Uterus (tissue), 4 donors: ENCODE measurements around the gene HLA-DRB1. TPM values are rescaled to one million over a fixed set of nuclear protein-coding genes. Genes with fewer than 3 reads are reported as not detected.
"Not testable (repeated sequence)": the region's sequence is repeated elsewhere in the genome, so short reads cannot be mapped to it uniquely, and the experiment has no call there.

Experiments used
- DNase-seq, 2 donors: peaks; one replicate each; pipeline ENCODE4 v3.0.0-alpha.2; 2019 to 2020
- H3K27ac ChIP-seq, 2 donors: fragments of 200-600 bp; sonication (generic); 1 replicate in 1 of 2; 2 replicates in 1 of 2; pipeline ENCODE4 v1.5.1; 2016 to 2018
- H3K27me3 ChIP-seq, 2 donors: fragments of 200-600 bp; sonication (generic); one replicate each; pipeline ENCODE4 v1.5.1; 2018 to 2019; ENCODE audit warnings: control low read depth in 1 of 2
- H3K36me3 ChIP-seq, 2 donors: fragments of 200-600 bp; sonication (generic); one replicate each; pipeline ENCODE4 v1.5.1; 2019; ENCODE audit warnings: control low read depth in 1 of 2
- H3K4me1 ChIP-seq, 2 donors: fragments of 200-600 bp; sonication (generic); one replicate each; pipeline ENCODE4 v1.5.1; 2018 to 2019; ENCODE audit warnings: control low read depth in 1 of 2
- H3K4me3 ChIP-seq, 2 donors: fragments of 200-600 bp; sonication (generic); 1 replicate in 1 of 2; 2 replicates in 1 of 2; pipeline ENCODE4 v1.5.1; 2018 to 2019; ENCODE audit warnings: mild to moderate bottlenecking in 1 of 2
- H3K9me3 ChIP-seq, 2 donors: fragments of 200-600 bp; sonication (generic); one replicate each; pipeline ENCODE4 v1.5.1; 2019; ENCODE audit warnings: control low read depth in 1 of 2
- CTCF ChIP-seq, 4 experiments: fragments of 200-600 bp in 2 of 4; fragments of 450-650 bp in 2 of 4; sonication (generic) in 2 of 4; IDR thresholded peaks; one replicate each; pipeline ENCODE4 v1.5.1; 2016 to 2019; ENCODE audit warnings: antibody characterized with exemption in 4 of 4, mild to moderate bottlenecking in 2 of 4, moderate library complexity in 1 of 4
- POLR2A ChIP-seq, 2 donors: fragments of 450-650 bp; IDR thresholded peaks; one replicate each; pipeline ENCODE4 v1.6.1; 2016; ENCODE audit warnings: antibody characterized with exemption in 2 of 2, mild to moderate bottlenecking in 1 of 2, moderate library complexity in 1 of 2
- intact Hi-C: fragments of 100-400 bp; cut with DNase I; formaldehyde crosslinking; loops from one replicate; pipeline ENCODE4 v1.15.1; 2023; ENCODE audit warnings: low total_unique reads
- total RNA-seq, 4 donors: library from RNA; depleted of rRNA in 3 of 4; stranded (reverse); fragments of >200 nt in 3 of 4; gene quantifications; one replicate each; pipeline versions ENCODE4 v1.1.0 to v1.2.4, GENCODE V29; 2014 to 2023
- donor health status: DM: yes; HTN: yes; CAD: no.

HLA-DRB1 gene
- total RNA-seq, 4 donors from 2014 or later = 15.9 to 197 (median 79.2) TPM

GRCh38 chr6:32603222-32603621 lies 13.6 kb upstream of the HLA-DRB1 start:
- no peaks in the 10 kb centered on the region for H3K4me1 ChIP-seq
- TF ChIP-seq CTCF (IDR thresholded peaks at IDR 0.05) = no peak
- TF ChIP-seq POLR2A (IDR thresholded peaks at IDR 0.05) = no peak
- H3K4me3 ChIP-seq = no peak overlapping the region
- H3K27ac ChIP-seq = no peak overlapping the region
- intact Hi-C loops = no loop called here
- H3K9me3 ChIP-seq = no peaks in the 10 kb centered on the region
- no peaks in the 10 kb centered on the region for H3K36me3 ChIP-seq
- no peak for DNase-seq
- no peaks in the 10 kb centered on the region for H3K27me3 ChIP-seq

- no peak for DNase-seq
- no peak overlapping the region for H3K4me3 ChIP-seq
- intact Hi-C loops = no loop called here
- H3K4me1 ChIP-seq = no peaks in the 10 kb centered on the region
- TF ChIP-seq CTCF (IDR thresholded peaks at IDR 0.05) (no peak), POLR2A (IDR thresholded peaks at IDR 0.05) (no peak)
- no peaks in the 10 kb centered on the region for H3K36me3 ChIP-seq
- no peak overlapping the region for H3K27ac ChIP-seq
- H3K27me3 ChIP-seq = no peaks in the 10 kb centered on the region
- no peaks in the 10 kb centered on the region for H3K9me3 ChIP-seq
Measured at GRCh38 chr6:32602383-32602782, 12.7 kb upstream of the HLA-DRB1 start.

- TF ChIP-seq POLR2A (IDR thresholded peaks at IDR 0.05) (no peak), CTCF (IDR thresholded peaks at IDR 0.05) (no peak)
- Histone ChIP-seq H3K9me3 (no peaks in the 10 kb centered on the region), H3K27me3 (no peaks in the 10 kb centered on the region), H3K4me1 (no peaks in the 10 kb centered on the region), H3K36me3 (no peaks in the 10 kb centered on the region), H3K4me3 (no peak overlapping the region), H3K27ac (no peak overlapping the region)
- no peak for DNase-seq
- intact Hi-C loops = no loop called here
Measured at GRCh38 chr6:32597024-32597423, 7.4 kb upstream of the HLA-DRB1 start.

GRCh38 chr6:32590713-32591112 lies 1.1 kb upstream of the HLA-DRB1 start:
- H3K27ac ChIP-seq, H3K27me3 ChIP-seq, DNase-seq, H3K9me3 ChIP-seq, H3K4me3 ChIP-seq, H3K36me3 ChIP-seq, intact Hi-C loops, H3K4me1 ChIP-seq: not testable (repeated sequence)

GRCh38 chr6:32588156-32588555 lies 1.5 kb downstream of the HLA-DRB1 start:
- DNase-seq = no peak
- no peaks in the 10 kb centered on the region for H3K9me3 ChIP-seq
- H3K27ac ChIP-seq = no peak overlapping the region
- intact Hi-C loops = no loop called here
- no peak overlapping the region for H3K4me3 ChIP-seq
- no peaks in the 10 kb centered on the region for H3K27me3 ChIP-seq
- TF ChIP-seq CTCF (IDR thresholded peaks at IDR 0.05) (no peak), POLR2A (IDR thresholded peaks at IDR 0.05) (no peak)
- H3K36me3 ChIP-seq = no peaks in the 10 kb centered on the region
- H3K4me1 ChIP-seq = no peaks in the 10 kb centered on the region

- Histone ChIP-seq H3K27ac (no peak overlapping the region), H3K4me3 (no peak overlapping the region), H3K9me3 (no peaks in the 10 kb centered on the region), H3K27me3 (no peaks in the 10 kb centered on the region), H3K36me3 (no peaks in the 10 kb centered on the region), H3K4me1 (no peaks in the 10 kb centered on the region)
- no peak for DNase-seq
- TF ChIP-seq CTCF (IDR thresholded peaks at IDR 0.05) (no peak), POLR2A (IDR thresholded peaks at IDR 0.05) (no peak)
- intact Hi-C loops = no loop called here
Measured at GRCh38 chr6:32583527-32583898, 6.1 kb downstream of the HLA-DRB1 start.
